B cell (primary cell): ENCODE results near the gene CEP290. TPM values are rescaled to one million over a fixed set of nuclear protein-coding genes. Genes with fewer than 3 reads are reported as not detected.

ENCODE experiments used
- ATAC-seq: fragments of 200-7000 bp; cut with Tn5 transposase; one replicate; pipeline ENCODE4 v1.10.0; 2021; ENCODE audit warnings: low read depth, mild to moderate bottlenecking, moderate number of reproducible peaks, moderate library complexity
- CTCF ChIA-PET: fragments of 350-600 bp; sonication (Branson Sonifier 250); formaldehyde crosslinking; loops from one replicate; lab custom pipeline; 2021; ENCODE audit warnings: antibody characterized with exemption, inconsistent platforms; lab: Charles Lee
- POLR2A ChIA-PET: fragments of 350-600 bp; sonication (Branson Sonifier 250); formaldehyde crosslinking; loops from one replicate; lab custom pipeline; 2021; ENCODE audit warnings: antibody characterized with exemption; lab: Charles Lee
- DNase-seq: peaks from one replicate; pipeline ENCODE4 v3.0.0; 2013
- H2AFZ ChIP-seq: 2 replicates; pipeline ENCODE4 v1.6.1; 2012; ENCODE audit warnings: mild to moderate bottlenecking, low read depth, low read length; ENCODE audit not compliant: insufficient read depth, poor library complexity, severe bottlenecking
- H3K27ac ChIP-seq, 2 donors: 1 replicate in 1 of 2; 2 replicates in 1 of 2; pipeline ENCODE4 v1.5.1; 2012 to 2013; ENCODE audit warnings: low read length in 2 of 2, mild to moderate bottlenecking in 2 of 2, moderate library complexity in 1 of 2
- H3K27me3 ChIP-seq, 4 experiments: fragments of 200-600 bp in 1 of 4; sonication (generic) in 1 of 4; replicated peaks in 1 of 4; 1 replicate in 2 of 4; 2 replicates in 2 of 4; pipeline versions ENCODE4 v1.6.1 to v1.7.0; 2013 to 2016; ENCODE audit warnings: low read length in 3 of 4, mild to moderate bottlenecking in 2 of 4, mixed read lengths in 1 of 4, moderate library complexity in 1 of 4; ENCODE audit not compliant: insufficient read depth in 4 of 4, control insufficient read depth in 3 of 4; ENCODE audit errors: control extremely low read depth in 1 of 4
- H3K36me3 ChIP-seq, 2 experiments: replicated peaks in 1 of 2; 1 replicate in 1 of 2; 2 replicates in 1 of 2; pipeline versions ENCODE4 v1.6.1 to v1.7.1; 2013; ENCODE audit warnings: low read length in 1 of 2; ENCODE audit not compliant: insufficient read depth in 2 of 2, control insufficient read depth in 1 of 2; ENCODE audit errors: control extremely low read depth in 1 of 2, extremely low read depth in 1 of 2
- H3K4me1 ChIP-seq, 2 donors: fragments of 200-600 bp in 1 of 2; sonication (generic) in 1 of 2; 1 replicate in 1 of 2; 2 replicates in 1 of 2; pipeline versions ENCODE4 v1.5.1 to v1.6.1; 2013 to 2017; ENCODE audit warnings: low read length in 2 of 2; ENCODE audit not compliant: control insufficient read depth in 2 of 2, insufficient read depth in 2 of 2
- H3K4me2 ChIP-seq: replicated peaks from 2 replicates; pipeline ENCODE3; 2012; ENCODE audit warnings: mild to moderate bottlenecking, low read depth, low read length; ENCODE audit not compliant: poor library complexity, severe bottlenecking
- H3K4me3 ChIP-seq, 5 experiments: fragments of 200-600 bp in 1 of 5; sonication (generic) in 1 of 5; 1 replicate in 3 of 5; 2 replicates in 2 of 5; pipeline versions ENCODE4 v1.5.1 to v1.7.0; 2011 to 2016; ENCODE audit warnings: low read length in 4 of 5, mild to moderate bottlenecking in 4 of 5, low read depth in 2 of 5, control low read depth in 1 of 5, moderate library complexity in 1 of 5; ENCODE audit not compliant: insufficient read depth in 1 of 5; ENCODE audit errors: control extremely low read depth in 1 of 5, extremely low read depth in 1 of 5
- H3K79me2 ChIP-seq: fragments of 200-600 bp; sonication (generic); one replicate; pipeline ENCODE4 v1.6.0; 2016; ENCODE audit warnings: low read length; ENCODE audit not compliant: control insufficient read depth, insufficient read depth
- H3K9ac ChIP-seq: fragments of 200-600 bp; sonication (generic); 2 replicates; pipeline ENCODE4 v1.6.1; 2017; ENCODE audit warnings: mild to moderate bottlenecking, low read length, moderate library complexity
- H3K9me3 ChIP-seq, 3 donors: one replicate each; pipeline versions ENCODE4 v1.6.1 to v1.7.1; 2013; ENCODE audit warnings: low read length in 2 of 3; ENCODE audit not compliant: control insufficient read depth in 2 of 3, insufficient read depth in 1 of 3; ENCODE audit errors: control extremely low read depth in 1 of 3
- H4K20me1 ChIP-seq: 2 replicates; pipeline ENCODE4 v1.6.0; 2012; ENCODE audit warnings: mild to moderate bottlenecking, low read length; ENCODE audit not compliant: insufficient read depth, control insufficient read depth, poor library complexity, severe bottlenecking
- H3K27ac Mint-ChIP-seq: one replicate; pipeline ENCODE4 v1.8.0; 2021; ENCODE audit warnings: mixed read lengths
- H3K27me3 Mint-ChIP-seq: one replicate; pipeline ENCODE4 v1.8.0; 2021; ENCODE audit warnings: mixed read lengths
- H3K4me1 Mint-ChIP-seq: one replicate; pipeline ENCODE4 v1.8.0; 2021; ENCODE audit warnings: mixed read lengths
- H3K4me3 Mint-ChIP-seq: one replicate; pipeline ENCODE4 v1.8.0; 2021; ENCODE audit warnings: mixed read lengths
- H3K9me3 Mint-ChIP-seq: one replicate; pipeline ENCODE4 v1.8.0; 2022; ENCODE audit warnings: mixed read lengths; ENCODE audit not compliant: insufficient read depth
- EZH2 ChIP-seq: IDR thresholded peaks from 2 replicates; pipeline ENCODE4 v1.6.1; 2012; ENCODE audit warnings: borderline replicate concordance, low read depth, mild to moderate bottlenecking, moderate library complexity, low read length; ENCODE audit not compliant: insufficient read depth, poor library complexity, severe bottlenecking
- WGBS: methylation state at CpG from one replicate; pipeline ENCODE4 v1.1.5; 2013; ENCODE audit warnings: missing lambda C conversion rate; ENCODE audit not compliant: insufficient coverage; 5-methylcytosine and 5-hydroxymethylcytosine counted together
- intact Hi-C: fragments of 100-400 bp; cut with micrococcal nuclease; formaldehyde crosslinking; loops from one replicate; pipeline ENCODE4 v1.10.0; 2022
- polyA plus RNA-seq: library from polyadenylated mRNA; depleted of rRNA; stranded (reverse); fragments of >200 nt; gene quantifications from 2 replicates; pipeline ENCODE4 v1.2.3, GENCODE V29; 2012
- total RNA-seq, 2 donors: library from RNA; stranded (reverse); fragments of 120-200 nt in 1 of 2; gene quantifications; 1 replicate in 1 of 2; 2 replicates in 1 of 2; pipeline versions ENCODE4 v1.2.3 to v1.2.4, GENCODE V29; 2013 to 2022
- TF ChIP-seq, protein P1 (sequence below): fragments of 200-600 bp; IDR thresholded peaks from one replicate; pipeline ENCODE4 v1.8.0; 2022; ENCODE audit warnings: antibody characterized with exemption, mild to moderate bottlenecking

CEP290 gene
- total and polyA plus RNA-seq, 2 donors (not counting 1 experiment from before 2014, with no cell fraction given), result 2.6 to 27.3 TPM

- TF ChIP-seq, protein P1, sequence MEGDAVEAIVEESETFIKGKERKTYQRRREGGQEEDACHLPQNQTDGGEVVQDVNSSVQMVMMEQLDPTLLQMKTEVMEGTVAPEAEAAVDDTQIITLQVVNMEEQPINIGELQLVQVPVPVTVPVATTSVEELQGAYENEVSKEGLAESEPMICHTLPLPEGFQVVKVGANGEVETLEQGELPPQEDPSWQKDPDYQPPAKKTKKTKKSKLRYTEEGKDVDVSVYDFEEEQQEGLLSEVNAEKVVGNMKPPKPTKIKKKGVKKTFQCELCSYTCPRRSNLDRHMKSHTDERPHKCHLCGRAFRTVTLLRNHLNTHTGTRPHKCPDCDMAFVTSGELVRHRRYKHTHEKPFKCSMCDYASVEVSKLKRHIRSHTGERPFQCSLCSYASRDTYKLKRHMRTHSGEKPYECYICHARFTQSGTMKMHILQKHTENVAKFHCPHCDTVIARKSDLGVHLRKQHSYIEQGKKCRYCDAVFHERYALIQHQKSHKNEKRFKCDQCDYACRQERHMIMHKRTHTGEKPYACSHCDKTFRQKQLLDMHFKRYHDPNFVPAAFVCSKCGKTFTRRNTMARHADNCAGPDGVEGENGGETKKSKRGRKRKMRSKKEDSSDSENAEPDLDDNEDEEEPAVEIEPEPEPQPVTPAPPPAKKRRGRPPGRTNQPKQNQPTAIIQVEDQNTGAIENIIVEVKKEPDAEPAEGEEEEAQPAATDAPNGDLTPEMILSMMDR, result no peak
- TF ChIP-seq EZH2, result no peak
- no peaks in the 10 kb centered on the region for H3K9me3 Mint-ChIP-seq
- intact Hi-C loops, result no loop called here
- no peak overlapping the region for H3K27ac ChIP-seq
- peaks cover 3 to 11% of the 10 kb centered on the region in 2 experiments for H3K36me3 ChIP-seq
- H3K27me3 Mint-ChIP-seq, result no peaks in the 10 kb centered on the region
- ATAC-seq (no peak), DNase-seq (no peak)
- H3K4me3 Mint-ChIP-seq, result no peak overlapping the region
- no peaks in the 10 kb centered on the region for H3K27me3 ChIP-seq
- no peak overlapping the region for H2AFZ ChIP-seq
- H3K4me3 ChIP-seq, result no peak overlapping the region
- no peaks in the 10 kb centered on the region for H3K9me3 ChIP-seq
- no peak overlapping the region for H3K4me2 ChIP-seq
- no peaks in the 10 kb centered on the region for H3K4me1 ChIP-seq
- ChIA-PET CTCF (no interaction called here), POLR2A (no interaction called here)
- H3K4me1 Mint-ChIP-seq, result no peaks in the 10 kb centered on the region
- WGBS, result no CpG with 5 or more reads among the region's 4 CpGs
- H3K27ac Mint-ChIP-seq, result no peak overlapping the region
- H3K9ac ChIP-seq, result no peak overlapping the region
- no peaks in the 10 kb centered on the region for H3K79me2 ChIP-seq
- H4K20me1 ChIP-seq, result no peaks in the 10 kb centered on the region
Observed at GRCh38 chr12:88093573-88093972, 48.3 kb downstream of the CEP290 start.

DNA sequence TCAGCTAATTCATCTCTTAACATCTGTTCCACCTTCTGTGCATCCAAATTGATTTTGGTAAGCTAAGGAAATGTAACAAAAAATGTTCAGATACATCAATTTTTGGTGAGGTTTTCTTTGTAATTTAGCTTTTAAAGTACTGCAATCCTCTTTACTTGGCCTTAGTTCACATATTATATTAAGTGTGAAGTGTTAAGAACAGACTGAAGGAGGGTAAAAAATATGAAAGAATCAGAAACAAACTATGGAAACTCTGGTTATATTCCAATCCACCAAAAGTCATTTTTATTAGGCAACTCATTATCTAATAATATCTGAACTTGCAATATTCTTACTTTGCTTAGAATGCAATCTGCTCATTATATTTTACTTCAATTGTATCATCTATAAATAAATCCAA is 49.1 kb downstream of the CEP290 start:
- Mint-ChIP-seq H3K9me3 (no peaks in the 10 kb centered on the region), H3K27me3 (no peaks in the 10 kb centered on the region), H3K4me3 (no peak overlapping the region), H3K27ac (no peak overlapping the region), H3K4me1 (no peaks in the 10 kb centered on the region)
- intact Hi-C loops, result no loop called here
- no peak overlapping the region for H3K27ac ChIP-seq
- ATAC-seq (no peak), DNase-seq (no peak)
- POLR2A ChIA-PET, result no interaction called here
- H3K4me3 ChIP-seq, result no peak overlapping the region
- peaks cover 3 to 12% of the 10 kb centered on the region in 2 experiments for H3K36me3 ChIP-seq
- H3K9ac ChIP-seq, result no peak overlapping the region
- no peaks in the 10 kb centered on the region for H4K20me1 ChIP-seq
- no peaks in the 10 kb centered on the region for H3K27me3 ChIP-seq
- H2AFZ ChIP-seq, result no peak overlapping the region
- no peak for TF ChIP-seq EZH2
- TF ChIP-seq, protein P1, result no peak
- no peak overlapping the region for H3K4me2 ChIP-seq
- CTCF ChIA-PET, result no interaction called here
- no peaks in the 10 kb centered on the region for H3K79me2 ChIP-seq
- no peaks in the 10 kb centered on the region for H3K4me1 ChIP-seq
- H3K9me3 ChIP-seq, result no peaks in the 10 kb centered on the region
